Liver (tissue), 9 donors: Measurements from ENCODE around the gene COX19. TPM values are rescaled to one million over a fixed set of nuclear protein-coding genes. Genes with fewer than 3 reads are reported as not detected.

Experiments
- DNase-seq: peaks from one replicate; pipeline ENCODE4 v3.0.0-alpha.2; 2017; ENCODE audit warnings: low spot score
- H3K27ac ChIP-seq, 2 donors: one replicate each; pipeline ENCODE4 v1.7.0; 2013; ENCODE audit warnings: inconsistent platforms in 2 of 2, low read length in 2 of 2, control low read depth in 1 of 2, low read depth in 1 of 2, mild to moderate bottlenecking in 1 of 2
- H3K27me3 ChIP-seq, 4 donors: one replicate each; pipeline versions ENCODE4 v1.6.1 to v1.7.0; 2013; ENCODE audit warnings: low read length in 3 of 4, inconsistent platforms in 1 of 4, mild to moderate bottlenecking in 1 of 4, moderate library complexity in 1 of 4; ENCODE audit not compliant: control insufficient read depth in 4 of 4, insufficient read depth in 4 of 4
- H3K36me3 ChIP-seq, 4 donors: one replicate each; pipeline versions ENCODE4 v1.6.1 to v1.7.0; 2013; ENCODE audit warnings: low read length in 3 of 4, mild to moderate bottlenecking in 3 of 4, low read depth in 1 of 4, moderate library complexity in 1 of 4; ENCODE audit not compliant: control insufficient read depth in 4 of 4, insufficient read depth in 3 of 4
- H3K4me1 ChIP-seq, 4 donors: one replicate each; pipeline versions ENCODE4 v1.6.1 to v1.7.0; 2013; ENCODE audit warnings: low read length in 3 of 4, mild to moderate bottlenecking in 3 of 4, moderate library complexity in 1 of 4; ENCODE audit not compliant: control insufficient read depth in 4 of 4, insufficient read depth in 4 of 4
- H3K4me3 ChIP-seq, 3 donors: one replicate each; pipeline versions ENCODE4 v1.6.1 to v1.7.0; 2013; ENCODE audit warnings: low read length in 3 of 3, control low read depth in 1 of 3, low read depth in 1 of 3, mild to moderate bottlenecking in 1 of 3
- H3K9ac ChIP-seq, 2 donors: one replicate each; pipeline ENCODE4 v1.7.0; 2013; ENCODE audit warnings: low read length in 2 of 2, mild to moderate bottlenecking in 2 of 2, moderate library complexity in 2 of 2, control low read depth in 1 of 2, low read depth in 1 of 2
- H3K9me3 ChIP-seq, 4 donors: one replicate each; pipeline versions ENCODE4 v1.6.1 to v1.7.0; 2013; ENCODE audit warnings: low read length in 3 of 4; ENCODE audit not compliant: control insufficient read depth in 4 of 4
- EGR1 ChIP-seq, 2 donors: IDR thresholded peaks; 2 replicates each; pipeline ENCODE4 v1.6.1; 2016 to 2018; ENCODE audit warnings: antibody characterized with exemption in 2 of 2, low read depth in 2 of 2
- FOXA1 ChIP-seq: IDR thresholded peaks from 2 replicates; pipeline ENCODE4 v1.6.1; 2016; ENCODE audit warnings: antibody characterized with exemption
- FOXA2 ChIP-seq: IDR thresholded peaks from 2 replicates; pipeline ENCODE4 v1.6.1; 2016; ENCODE audit warnings: antibody characterized with exemption
- GABPA ChIP-seq, 2 donors: IDR thresholded peaks in 1 of 2; conservative IDR thresholded peaks in 1 of 2; 2 replicates each; pipeline ENCODE4 v1.6.1; 2016; ENCODE audit warnings: antibody characterized with exemption in 2 of 2, mild to moderate bottlenecking in 1 of 2, moderate library complexity in 1 of 2
- HNF4A ChIP-seq, 2 donors: conservative IDR thresholded peaks; 2 replicates each; pipeline ENCODE4 v1.6.1; 2016; ENCODE audit warnings: antibody characterized with exemption in 2 of 2, mild to moderate bottlenecking in 2 of 2
- HNF4G ChIP-seq: IDR thresholded peaks from 2 replicates; pipeline ENCODE4 v1.6.1; 2016; ENCODE audit warnings: antibody characterized with exemption
- JUND ChIP-seq, 2 donors: IDR thresholded peaks; 2 replicates each; pipeline ENCODE4 v1.6.1; 2016; ENCODE audit warnings: antibody characterized with exemption in 2 of 2
- NR2F2 ChIP-seq: IDR thresholded peaks from 2 replicates; pipeline ENCODE4 v1.6.1; 2016; ENCODE audit warnings: antibody characterized with exemption
- RAD21 ChIP-seq, 2 donors: IDR thresholded peaks; 2 replicates each; pipeline ENCODE4 v1.6.1; 2016; ENCODE audit warnings: antibody characterized with exemption in 2 of 2, mild to moderate bottlenecking in 2 of 2
- RXRA ChIP-seq, 2 donors: IDR thresholded peaks; 2 replicates each; pipeline ENCODE4 v1.6.1; 2017 to 2018; ENCODE audit warnings: antibody characterized with exemption in 2 of 2, mild to moderate bottlenecking in 1 of 2
- SP1 ChIP-seq: IDR thresholded peaks from 2 replicates; pipeline ENCODE4 v1.6.1; 2018; ENCODE audit warnings: antibody characterized with exemption, mild to moderate bottlenecking
- TAF1 ChIP-seq: conservative IDR thresholded peaks from 2 replicates; pipeline ENCODE4 v1.6.1; 2016; ENCODE audit warnings: antibody characterized with exemption, mild to moderate bottlenecking
- YY1 ChIP-seq: IDR thresholded peaks from 2 replicates; pipeline ENCODE4 v1.6.1; 2016; ENCODE audit warnings: antibody characterized with exemption, mild to moderate bottlenecking
- WGBS: extraction: QIAGEN DNeasy Blood & Tissue Kit; methylation state at CpG from one replicate; pipeline ENCODE4 v1.1.7; 2013; 5-methylcytosine and 5-hydroxymethylcytosine counted together
- polyA plus RNA-seq, 2 donors: library from polyadenylated mRNA; stranded (reverse) in 1 of 2; unstranded in 1 of 2; fragments of 200-250 nt in 1 of 2; fragments of >200 nt in 1 of 2; fragmentation: Nextera tagmentation in 1 of 2; extraction: Ambion mirVana in 1 of 2; gene quantifications; one replicate each; pipeline versions ENCODE4 v1.2.1 to v1.2.3, GENCODE V29; 2013 to 2015
- total RNA-seq, 2 donors: library from RNA; depleted of rRNA; stranded (reverse); fragments of >200 nt; gene quantifications; one replicate each; pipeline ENCODE4 v1.2.3, GENCODE V29; 2014
- TF ChIP-seq, protein P1 (sequence below): IDR thresholded peaks from 2 replicates; pipeline ENCODE4 v1.6.1; 2016; ENCODE audit warnings: antibody characterized with exemption
- TF ChIP-seq, protein P2 (sequence below): fragments of 150-350 bp; IDR thresholded peaks from 2 replicates; pipeline ENCODE4 v1.5.1; 2017; ENCODE audit warnings: improper control_type of control experiment, low read depth, low read length; ENCODE audit not compliant: missing input control
- TF ChIP-seq, protein P3 (sequence below): IDR thresholded peaks from 2 replicates; pipeline ENCODE4 v1.6.1; 2016; ENCODE audit warnings: antibody characterized with exemption
- TF ChIP-seq, protein P4 (sequence below): IDR thresholded peaks from 2 replicates; pipeline ENCODE4 v1.6.1; 2016; ENCODE audit warnings: antibody characterized with exemption
- donor health status: healthy.
- donor health status: healthy.
- donor health status: healthy.
- donor health status: healthy.
- donor health status: healthy.

The COX19 gene
- total and polyA plus RNA-seq, 4 donors, result 2.2 to 9.8 (median 4.8) TPM

DNA sequence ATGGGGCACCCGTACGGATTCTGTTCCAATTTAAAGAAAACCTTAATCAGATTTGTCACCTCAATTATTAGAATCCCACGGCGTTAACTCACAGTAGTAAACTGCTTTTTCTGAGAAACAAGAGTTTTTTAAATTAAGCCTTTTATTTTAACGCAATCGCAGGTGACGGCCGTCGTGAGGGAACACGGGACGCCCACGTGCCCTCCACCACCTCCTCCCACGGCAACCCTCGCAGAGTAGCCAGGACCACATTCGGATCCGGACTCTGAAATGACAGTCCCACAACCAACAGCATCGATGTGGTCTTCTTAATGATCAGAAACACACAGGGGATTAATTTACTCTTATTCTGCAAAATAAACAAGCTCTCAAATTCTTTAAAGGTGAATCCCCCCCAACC is 47.0 kb upstream of the COX19 start (continued):
- TF ChIP-seq, protein P1, sequence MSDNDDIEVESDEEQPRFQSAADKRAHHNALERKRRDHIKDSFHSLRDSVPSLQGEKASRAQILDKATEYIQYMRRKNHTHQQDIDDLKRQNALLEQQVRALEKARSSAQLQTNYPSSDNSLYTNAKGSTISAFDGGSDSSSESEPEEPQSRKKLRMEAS, result no peak
- TF ChIP-seq RXRA (IDR thresholded peaks at IDR 0.05) (no peak), FOXA1 (no peak), YY1 (no peak)
- TF ChIP-seq, protein P2, sequence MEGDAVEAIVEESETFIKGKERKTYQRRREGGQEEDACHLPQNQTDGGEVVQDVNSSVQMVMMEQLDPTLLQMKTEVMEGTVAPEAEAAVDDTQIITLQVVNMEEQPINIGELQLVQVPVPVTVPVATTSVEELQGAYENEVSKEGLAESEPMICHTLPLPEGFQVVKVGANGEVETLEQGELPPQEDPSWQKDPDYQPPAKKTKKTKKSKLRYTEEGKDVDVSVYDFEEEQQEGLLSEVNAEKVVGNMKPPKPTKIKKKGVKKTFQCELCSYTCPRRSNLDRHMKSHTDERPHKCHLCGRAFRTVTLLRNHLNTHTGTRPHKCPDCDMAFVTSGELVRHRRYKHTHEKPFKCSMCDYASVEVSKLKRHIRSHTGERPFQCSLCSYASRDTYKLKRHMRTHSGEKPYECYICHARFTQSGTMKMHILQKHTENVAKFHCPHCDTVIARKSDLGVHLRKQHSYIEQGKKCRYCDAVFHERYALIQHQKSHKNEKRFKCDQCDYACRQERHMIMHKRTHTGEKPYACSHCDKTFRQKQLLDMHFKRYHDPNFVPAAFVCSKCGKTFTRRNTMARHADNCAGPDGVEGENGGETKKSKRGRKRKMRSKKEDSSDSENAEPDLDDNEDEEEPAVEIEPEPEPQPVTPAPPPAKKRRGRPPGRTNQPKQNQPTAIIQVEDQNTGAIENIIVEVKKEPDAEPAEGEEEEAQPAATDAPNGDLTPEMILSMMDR, result no peak

DNA sequence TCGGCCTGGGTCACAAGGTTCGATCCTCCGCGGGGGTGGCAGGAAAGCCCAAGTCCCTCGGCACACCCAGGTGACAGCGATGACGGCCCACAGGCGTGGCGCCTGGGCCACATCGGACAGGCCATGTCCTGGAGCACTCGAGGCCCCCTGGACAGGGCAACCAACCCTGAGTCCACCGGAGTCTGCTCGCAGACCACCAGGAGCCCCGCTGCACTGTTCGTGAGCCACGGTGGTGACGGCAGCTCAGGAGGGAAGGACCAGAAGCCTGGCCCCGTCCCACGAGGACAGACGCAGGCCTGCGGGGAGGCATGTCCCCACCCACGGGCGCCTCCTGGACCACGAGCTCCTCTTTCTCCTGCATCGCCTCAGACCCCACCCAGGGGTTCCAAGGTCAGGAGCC is 46.6 kb upstream of the COX19 start:
- Histone ChIP-seq H3K27ac (no peak overlapping the region), H3K9me3 (no peaks in the 10 kb centered on the region), H3K9ac (no peak overlapping the region), H3K4me3 (no peak overlapping the region), H3K4me1 (no peaks in the 10 kb centered on the region), H3K36me3 (peaks cover 0 to 9% (median 0%) of the 10 kb centered on the region in 4 donors), H3K27me3 (no peaks in the 10 kb centered on the region)
- no peak for TF ChIP-seq HNF4G
- TF ChIP-seq, protein P1, result no peak
- no peak for TF ChIP-seq JUND (IDR thresholded peaks at IDR 0.05)
- no peak for TF ChIP-seq FOXA1
- TF ChIP-seq FOXA2, result no peak
- TF ChIP-seq, protein P3, sequence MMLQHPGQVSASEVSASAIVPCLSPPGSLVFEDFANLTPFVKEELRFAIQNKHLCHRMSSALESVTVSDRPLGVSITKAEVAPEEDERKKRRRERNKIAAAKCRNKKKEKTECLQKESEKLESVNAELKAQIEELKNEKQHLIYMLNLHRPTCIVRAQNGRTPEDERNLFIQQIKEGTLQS, result no peak
- TF ChIP-seq, protein P4, sequence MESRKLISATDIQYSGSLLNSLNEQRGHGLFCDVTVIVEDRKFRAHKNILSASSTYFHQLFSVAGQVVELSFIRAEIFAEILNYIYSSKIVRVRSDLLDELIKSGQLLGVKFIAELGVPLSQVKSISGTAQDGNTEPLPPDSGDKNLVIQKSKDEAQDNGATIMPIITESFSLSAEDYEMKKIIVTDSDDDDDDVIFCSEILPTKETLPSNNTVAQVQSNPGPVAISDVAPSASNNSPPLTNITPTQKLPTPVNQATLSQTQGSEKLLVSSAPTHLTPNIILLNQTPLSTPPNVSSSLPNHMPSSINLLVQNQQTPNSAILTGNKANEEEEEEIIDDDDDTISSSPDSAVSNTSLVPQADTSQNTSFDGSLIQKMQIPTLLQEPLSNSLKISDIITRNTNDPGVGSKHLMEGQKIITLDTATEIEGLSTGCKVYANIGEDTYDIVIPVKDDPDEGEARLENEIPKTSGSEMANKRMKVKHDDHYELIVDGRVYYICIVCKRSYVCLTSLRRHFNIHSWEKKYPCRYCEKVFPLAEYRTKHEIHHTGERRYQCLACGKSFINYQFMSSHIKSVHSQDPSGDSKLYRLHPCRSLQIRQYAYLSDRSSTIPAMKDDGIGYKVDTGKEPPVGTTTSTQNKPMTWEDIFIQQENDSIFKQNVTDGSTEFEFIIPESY, result no peak
- TF ChIP-seq TAF1, result no peak
- TF ChIP-seq NR2F2, result no peak
- TF ChIP-seq SP1, result no peak
- no peak for TF ChIP-seq HNF4A (conservative IDR thresholded peaks at IDR 0.05)
- TF ChIP-seq EGR1 (IDR thresholded peaks at IDR 0.05; ENCODE audit: low read depth in 2 of 2), result no peak
- TF ChIP-seq GABPA (IDR thresholded peaks at IDR 0.05 in 1 of 2, conservative IDR thresholded peaks at IDR 0.05 in 1 of 2), result no peak
- no peak for TF ChIP-seq RXRA (IDR thresholded peaks at IDR 0.05)
- no peak for TF ChIP-seq RAD21 (IDR thresholded peaks at IDR 0.05)
- WGBS, result 96% methylated on average over 25 of the region's 25 CpGs
- DNase-seq, result no peak

DNA sequence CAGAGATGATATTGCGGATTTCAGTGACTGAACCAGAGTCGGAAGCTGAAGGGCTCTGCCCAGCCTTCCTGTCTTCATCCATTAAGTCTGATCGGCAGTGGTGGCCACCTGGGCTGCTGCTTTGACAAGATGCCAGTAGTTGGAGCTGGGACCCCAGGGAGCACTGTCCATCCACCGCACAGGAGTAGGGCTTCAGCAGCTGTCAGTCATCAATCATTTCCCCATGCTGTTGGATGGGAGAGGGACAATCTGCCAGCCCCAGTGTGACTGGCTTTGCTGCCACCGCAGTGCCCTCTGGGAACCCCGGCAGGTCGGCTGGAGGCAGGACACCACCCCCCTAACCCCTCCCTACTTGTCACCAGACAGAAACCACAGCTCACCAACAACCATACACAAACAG is 46.0 kb upstream of the COX19 start:
- WGBS, result 98% methylated on average over 7 of the region's 7 CpGs
- H3K4me3 ChIP-seq, result no peak overlapping the region
- H3K27me3 ChIP-seq, result no peaks in the 10 kb centered on the region
- H3K27ac ChIP-seq, result no peak overlapping the region
- no peak overlapping the region for H3K9ac ChIP-seq
- TF ChIP-seq, protein P2, result no peak
- TF ChIP-seq FOXA1 (no peak), RAD21 (IDR thresholded peaks at IDR 0.05) (no peak), YY1 (no peak), JUND (IDR thresholded peaks at IDR 0.05) (no peak), SP1 (no peak), NR2F2 (no peak), HNF4A (conservative IDR thresholded peaks at IDR 0.05) (no peak), GABPA (IDR thresholded peaks at IDR 0.05 in 1 of 2, conservative IDR thresholded peaks at IDR 0.05 in 1 of 2) (no peak), TAF1 (no peak)
- TF ChIP-seq, protein P1, result no peak
- TF ChIP-seq, protein P3, result no peak
- no peak for DNase-seq
- H3K9me3 ChIP-seq, result no peaks in the 10 kb centered on the region
- no peaks in the 10 kb centered on the region for H3K4me1 ChIP-seq
- peaks cover 0 to 9% (median 0%) of the 10 kb centered on the region in 4 donors for H3K36me3 ChIP-seq
